ENCODE results near the gene NCKAP1.

Gene NCKAP1

GRCh38 chr2:182866461-182867406, 171.5 kb downstream of the NCKAP1 start, which contains the start of gene FRZB:
TSS of gene FRZB (minus strand) at chr2:182866637. CDS start at chr2:182866552, 85 bp downstream.
- DNase-seq, result no peak

- DNase-seq, result no peak
Measured at GRCh38 chr2:182866095-182866460, 172.2 kb downstream of the NCKAP1 start.

DNA sequence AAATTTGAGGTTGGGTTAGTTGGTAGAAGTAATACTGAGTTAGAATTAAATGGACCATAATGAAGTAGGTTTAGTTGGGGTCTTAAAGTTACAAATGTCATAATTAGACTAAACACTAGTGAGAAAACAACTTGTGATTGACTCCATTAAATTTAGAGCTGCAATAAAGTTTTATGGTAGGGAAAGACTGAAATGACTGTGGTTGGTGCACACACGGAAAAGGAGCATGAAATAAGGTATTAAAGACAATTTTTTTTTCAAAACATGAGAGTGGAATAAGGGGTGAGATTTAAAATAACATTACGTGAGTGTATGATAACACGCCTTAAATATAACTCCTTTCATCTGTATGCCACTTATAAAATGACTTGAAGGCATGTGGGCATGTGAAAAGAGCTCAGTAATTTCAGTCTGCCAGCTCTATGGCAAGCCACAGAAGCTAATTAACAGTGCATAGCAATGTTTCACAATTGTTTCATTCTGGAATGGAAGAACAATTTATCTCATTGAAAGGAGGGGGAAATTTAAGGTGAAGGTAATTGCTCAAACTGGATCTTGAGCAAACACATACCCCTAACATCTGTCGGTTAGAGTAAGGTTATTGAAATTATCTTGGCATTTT, 173.2 kb downstream of the NCKAP1 start:
- DNase-seq, result no peak

DNA sequence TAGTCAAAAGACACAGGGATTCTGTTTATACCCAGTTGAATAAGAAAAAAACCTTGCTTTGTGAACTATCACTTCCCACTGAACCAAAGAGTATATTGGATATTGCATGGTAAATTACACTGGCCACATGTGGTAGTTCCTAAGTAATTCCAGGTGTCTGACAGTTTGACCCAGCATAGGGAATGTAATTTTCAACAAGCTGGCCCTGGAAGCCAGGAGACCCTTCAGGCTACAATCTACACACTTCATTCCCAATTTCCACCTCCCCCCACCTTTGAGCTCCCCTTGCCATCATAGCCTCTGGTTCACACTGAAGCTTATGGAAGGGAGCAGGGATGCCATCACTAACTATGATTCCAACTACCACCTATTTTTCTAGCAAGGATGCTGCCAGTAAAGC, 174.6 kb downstream of the NCKAP1 start:
- DNase-seq, result no peak

DNA sequence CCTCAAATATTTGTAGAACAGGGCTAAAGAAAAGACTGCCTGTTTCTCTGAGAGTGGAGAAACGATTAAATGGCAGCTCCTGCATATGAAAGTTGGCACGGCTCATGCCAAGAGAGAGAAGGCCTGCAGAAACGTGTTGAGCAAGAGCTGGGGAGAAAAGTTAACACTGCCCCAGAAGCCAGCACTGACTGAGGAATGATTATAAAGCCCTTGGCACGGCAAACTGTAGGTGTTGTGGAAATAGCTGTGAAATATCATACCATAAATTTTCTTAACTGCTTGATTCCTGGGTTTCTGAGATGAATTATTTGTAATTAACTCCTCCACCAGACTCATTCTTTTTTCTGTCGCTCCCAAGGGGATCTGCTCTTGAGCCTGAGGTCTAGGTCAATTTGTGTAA, 176.2 kb downstream of the NCKAP1 start:
- DNase-seq, result no peak

GRCh38 chr2:182860858-182861257, 177.4 kb downstream of the NCKAP1 start:
- no peak for DNase-seq

Measured in GOT3 (cell line).